NT2/D1 (cell line): ENCODE results near the gene PRADC1.

Experiments used
- DNase-seq: peaks from one replicate; pipeline ENCODE4 v3.0.0-alpha.2; 2011; ENCODE audit warnings: low read depth, low spot score
- H3K27me3 ChIP-seq: 2 replicates; pipeline ENCODE4 v1.6.0; 2011; ENCODE audit warnings: mild to moderate bottlenecking; ENCODE audit not compliant: insufficient read length, insufficient read depth
- H3K36me3 ChIP-seq: 2 replicates; pipeline ENCODE4 v1.6.1; 2011; ENCODE audit warnings: mild to moderate bottlenecking, low read length, mixed read lengths; ENCODE audit not compliant: insufficient read depth, insufficient read length
- H3K4me1 ChIP-seq: 2 replicates; pipeline ENCODE4 v1.5.1; 2011; ENCODE audit not compliant: insufficient read depth, insufficient read length
- H3K4me3 ChIP-seq: 2 replicates; pipeline ENCODE4 v1.5.1; 2011; ENCODE audit warnings: low read depth; ENCODE audit not compliant: insufficient read length
- H3K9ac ChIP-seq: 2 replicates; pipeline ENCODE4 v1.6.0; 2011; ENCODE audit warnings: low read depth; ENCODE audit not compliant: insufficient read length
- H3K9me3 ChIP-seq: 2 replicates; pipeline ENCODE4 v1.5.1; 2011; ENCODE audit warnings: mild to moderate bottlenecking, low read length; ENCODE audit not compliant: insufficient read depth
- SUZ12 ChIP-seq: IDR thresholded peaks from 2 replicates; pipeline ENCODE4 v1.6.1; 2011; ENCODE audit not compliant: insufficient read length, insufficient read depth; ENCODE audit errors: extremely low read depth
- YY1 ChIP-seq: IDR thresholded peaks from 2 replicates; pipeline ENCODE4 v1.6.1; 2011; ENCODE audit not compliant: insufficient read length, insufficient read depth
- ZNF274 ChIP-seq: IDR thresholded peaks from 2 replicates; pipeline ENCODE4 v1.6.1; 2011; ENCODE audit warnings: mild to moderate bottlenecking, low read depth, low read length

The PRADC1 gene

DNA sequence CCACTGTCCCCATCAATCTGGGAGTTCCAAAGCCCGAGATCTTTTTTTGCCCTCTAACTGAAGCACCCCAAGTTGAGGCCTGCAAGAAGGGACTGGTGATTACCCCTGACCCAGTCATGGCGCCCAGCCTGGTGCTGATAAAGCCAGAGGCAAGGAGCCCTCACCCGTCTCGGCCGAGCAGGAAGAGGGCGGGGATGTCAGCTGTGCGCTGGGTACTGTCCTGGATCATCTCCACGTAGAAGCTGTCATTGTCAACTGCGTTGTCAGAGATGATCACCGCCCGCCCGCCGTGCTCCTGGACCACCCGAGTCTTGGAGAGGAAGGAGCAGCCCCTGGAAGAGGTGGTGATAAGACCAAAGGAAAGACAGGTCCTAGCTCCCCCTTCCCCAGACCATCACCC is 4.4 kb downstream of the PRADC1 start:
- no peak overlapping the region for H3K9ac ChIP-seq
- H3K27me3 ChIP-seq, result no peaks in the 10 kb centered on the region
- H3K9me3 ChIP-seq, result no peaks in the 10 kb centered on the region
- H3K4me3 ChIP-seq, result no peak overlapping the region
- TF ChIP-seq ZNF274, result no peak
- no peak for TF ChIP-seq YY1
- TF ChIP-seq SUZ12, result no peak
- H3K36me3 ChIP-seq, result peaks cover 47% of the 10 kb centered on the region
- DNase-seq, result no peak
- H3K4me1 ChIP-seq, result no peaks in the 10 kb centered on the region

DNA sequence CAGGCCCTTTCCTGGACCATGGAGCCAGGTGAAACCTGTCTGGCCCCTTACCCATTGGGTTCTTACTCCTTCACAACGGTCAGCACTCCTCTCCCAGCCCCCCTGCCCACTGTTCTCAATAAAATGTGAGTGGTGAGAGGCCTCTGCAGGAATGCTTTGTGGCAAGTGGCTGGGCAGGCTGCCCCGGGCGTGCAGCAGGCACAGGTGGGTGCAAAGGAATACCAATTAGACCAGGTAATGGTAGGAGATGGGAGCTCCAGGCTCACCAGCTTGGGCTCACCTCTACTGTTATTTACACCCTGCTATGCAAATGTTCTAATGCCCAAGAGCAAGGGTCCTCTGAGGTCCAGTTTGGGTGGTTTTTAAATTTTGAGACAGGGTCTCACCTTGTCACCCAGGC is 6.0 kb downstream of the PRADC1 start:
- Histone ChIP-seq H3K4me3 (no peak overlapping the region), H3K36me3 (peaks cover 63% of the 10 kb centered on the region), H3K9ac (no peak overlapping the region), H3K4me1 (no peaks in the 10 kb centered on the region), H3K27me3 (no peaks in the 10 kb centered on the region), H3K9me3 (no peaks in the 10 kb centered on the region)
- TF ChIP-seq SUZ12 (no peak), ZNF274 (no peak), YY1 (no peak)
- no peak for DNase-seq

DNA sequence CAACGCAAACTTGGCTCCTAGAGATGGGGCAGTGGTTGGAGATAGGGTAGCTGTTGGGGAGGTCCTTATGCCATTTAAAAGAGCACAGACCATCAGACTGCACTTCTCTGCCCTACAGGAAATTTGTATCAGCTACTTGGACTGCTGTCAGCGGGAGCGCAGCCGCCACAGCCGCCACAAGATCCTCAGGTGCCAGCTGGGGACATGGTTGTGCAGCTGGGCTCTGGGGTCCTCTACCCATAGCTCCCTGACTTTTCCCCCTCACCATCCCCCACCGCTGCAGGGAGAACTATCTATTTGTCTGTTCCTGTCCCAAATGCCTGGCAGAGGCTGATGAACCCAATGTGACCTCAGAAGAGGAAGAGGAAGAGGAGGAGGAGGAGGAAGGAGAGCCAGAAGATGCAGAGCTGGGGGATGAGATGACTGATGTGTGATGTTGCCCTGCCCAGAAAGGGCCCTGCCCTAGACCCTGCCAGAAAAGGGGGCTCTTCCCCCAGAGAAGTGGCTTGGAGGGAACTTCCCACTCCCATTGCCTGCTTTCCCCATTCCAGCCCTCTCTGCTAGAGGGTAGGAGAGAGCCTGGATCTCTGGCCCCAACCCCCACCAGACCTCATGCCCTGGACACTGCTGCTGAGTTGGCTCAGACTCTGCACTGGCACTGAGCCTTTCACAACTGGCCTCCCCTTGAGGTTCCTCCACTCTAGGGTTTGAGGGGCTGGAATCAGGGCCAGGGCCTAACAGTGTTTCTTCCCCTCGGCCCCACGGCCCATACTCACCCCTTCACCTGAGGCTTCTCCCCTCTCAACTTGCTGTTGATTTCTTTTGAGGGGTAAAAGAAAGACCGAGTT is 7.3 kb downstream of the PRADC1 start:
- H3K9ac ChIP-seq, result no peak overlapping the region
- no peaks in the 10 kb centered on the region for H3K4me1 ChIP-seq
- H3K9me3 ChIP-seq, result no peaks in the 10 kb centered on the region
- H3K36me3 ChIP-seq, result peaks cover 76% of the 10 kb centered on the region
- no peaks in the 10 kb centered on the region for H3K27me3 ChIP-seq
- DNase-seq, result no peak
- H3K4me3 ChIP-seq, result no peak overlapping the region
- no peak for TF ChIP-seq YY1
- TF ChIP-seq ZNF274, result no peak
- no peak for TF ChIP-seq SUZ12

DNA sequence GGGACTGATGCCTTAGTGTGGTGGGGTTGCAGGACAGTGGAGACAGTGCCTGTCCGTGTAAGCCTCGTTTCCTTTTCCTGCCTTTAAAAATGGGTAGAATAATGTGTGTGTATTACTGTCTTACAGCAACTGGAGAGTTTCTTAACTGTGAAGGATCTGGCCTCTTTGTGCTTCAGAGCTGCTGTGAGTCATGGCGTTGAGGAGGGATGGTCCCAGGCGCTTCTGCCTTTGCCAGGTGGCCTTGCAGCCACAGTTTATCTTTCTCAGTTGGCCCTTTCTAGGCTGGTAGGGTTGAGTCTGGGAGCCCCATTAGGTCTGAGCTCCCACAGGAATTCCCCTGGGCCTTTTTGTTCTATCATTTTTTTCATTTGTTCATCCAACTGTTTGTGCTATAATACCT is 9.2 kb downstream of the PRADC1 start:
- Histone ChIP-seq H3K36me3 (peaks cover 92% of the 10 kb centered on the region), H3K4me3 (no peak overlapping the region), H3K4me1 (no peaks in the 10 kb centered on the region), H3K27me3 (no peaks in the 10 kb centered on the region), H3K9me3 (no peaks in the 10 kb centered on the region), H3K9ac (no peak overlapping the region)
- DNase-seq, result no peak
- no peak for TF ChIP-seq YY1
- no peak for TF ChIP-seq ZNF274
- TF ChIP-seq SUZ12, result no peak

DNA sequence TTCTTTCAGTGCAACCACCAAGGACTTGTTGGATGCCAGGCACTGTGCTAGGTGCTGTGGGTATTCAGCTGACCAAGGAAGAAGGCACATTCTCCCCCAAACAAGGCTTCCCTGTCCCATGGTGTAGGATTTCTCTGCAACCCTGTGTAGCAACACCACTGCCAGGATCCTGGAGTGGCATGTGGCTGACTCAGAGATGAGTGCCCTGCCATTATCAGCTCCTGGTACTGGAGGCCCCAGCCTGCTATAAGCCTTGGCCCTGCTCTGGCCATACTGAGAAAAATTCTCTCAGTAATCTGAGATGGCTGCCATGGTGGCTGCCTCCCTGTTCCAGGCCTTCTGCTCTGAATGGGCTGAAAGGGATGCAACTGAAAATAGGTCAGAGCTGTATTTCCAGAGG is 14.7 kb downstream of the PRADC1 start:
- Histone ChIP-seq H3K27me3 (no peaks in the 10 kb centered on the region), H3K4me1 (peaks cover under 1% of the 10 kb centered on the region), H3K4me3 (no peak overlapping the region), H3K9me3 (no peaks in the 10 kb centered on the region), H3K36me3 (peaks cover 44% of the 10 kb centered on the region), H3K9ac (no peak overlapping the region)
- TF ChIP-seq ZNF274 (no peak), YY1 (no peak), SUZ12 (no peak)
- DNase-seq, result no peak

DNA sequence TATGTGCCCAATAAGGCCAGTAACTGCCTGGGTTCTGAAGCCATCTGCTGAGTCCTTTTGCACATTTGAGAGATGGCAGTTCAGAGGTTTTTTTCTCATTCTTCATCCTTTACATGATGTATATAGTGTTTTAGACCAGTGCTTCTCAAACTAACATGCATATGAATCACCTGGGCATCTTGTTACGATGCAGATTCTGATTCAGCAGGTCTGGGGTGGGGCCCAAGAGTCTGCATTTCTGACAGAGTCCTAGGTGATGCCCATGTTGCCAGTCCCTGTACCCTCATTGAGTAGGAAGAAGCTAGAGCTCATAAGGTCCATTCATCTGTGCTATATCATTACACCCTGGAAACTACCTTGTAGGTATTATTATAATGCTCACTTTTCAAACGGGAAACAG is 15.2 kb downstream of the PRADC1 start:
- TF ChIP-seq ZNF274 (no peak), YY1 (no peak), SUZ12 (no peak)
- H3K27me3 ChIP-seq, result no peaks in the 10 kb centered on the region
- no peak overlapping the region for H3K4me3 ChIP-seq
- DNase-seq, result no peak
- H3K9me3 ChIP-seq, result no peaks in the 10 kb centered on the region
- no peak overlapping the region for H3K9ac ChIP-seq
- H3K36me3 ChIP-seq, result peaks cover 39% of the 10 kb centered on the region
- peaks cover 3% of the 10 kb centered on the region for H3K4me1 ChIP-seq

DNA sequence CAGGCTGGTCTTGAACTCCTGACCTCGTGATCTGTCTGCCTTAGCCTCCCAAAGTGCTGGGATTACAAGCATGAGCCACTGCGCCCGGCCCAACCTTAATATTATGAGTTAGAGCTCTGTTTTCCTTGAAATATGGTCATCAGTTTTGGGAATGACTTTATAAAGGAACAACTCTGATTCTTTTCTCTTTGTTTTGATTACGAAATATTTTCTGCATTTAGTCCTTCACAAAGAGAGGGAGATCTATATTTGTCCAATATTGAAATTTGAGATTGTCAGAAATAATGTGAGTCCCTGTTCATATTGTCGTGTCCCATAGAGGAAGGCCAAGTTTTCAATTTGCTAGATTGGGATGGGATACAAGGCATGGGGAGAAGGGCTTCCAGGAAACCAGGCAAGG is 15.9 kb downstream of the PRADC1 start:
- DNase-seq, result no peak
- Histone ChIP-seq H3K9ac (no peak overlapping the region), H3K9me3 (no peaks in the 10 kb centered on the region), H3K4me1 (peaks cover 3% of the 10 kb centered on the region), H3K4me3 (no peak overlapping the region), H3K36me3 (peaks cover 33% of the 10 kb centered on the region), H3K27me3 (no peaks in the 10 kb centered on the region)
- no peak for TF ChIP-seq ZNF274
- no peak for TF ChIP-seq SUZ12
- no peak for TF ChIP-seq YY1
